SK-N-SH (cell line): ENCODE measurements around the gene POU3F1.

Source experiments
- CHD2 ChIP-seq: fragments of 150-350 bp; IDR thresholded peaks from 2 replicates; pipeline ENCODE4 v1.6.1; 2018; ENCODE audit warnings: low read length; ENCODE audit not compliant: partially characterized antibody
- ELF1 ChIP-seq: IDR thresholded peaks from 2 replicates; pipeline ENCODE4 v1.4.0; 2012
- EP300 ChIP-seq, 2 experiments: IDR thresholded peaks; 2 replicates each; pipeline versions ENCODE4 v1.4.0 to v1.6.1; 2012; ENCODE audit warnings: borderline replicate concordance in 1 of 2, low read depth in 1 of 2, low read length in 1 of 2
- FOSL2 ChIP-seq: IDR thresholded peaks from 2 replicates; pipeline ENCODE4 v1.4.0; 2012; ENCODE audit warnings: low read depth, mild to moderate bottlenecking, moderate library complexity, borderline replicate concordance
- FOXM1 ChIP-seq: IDR thresholded peaks from 2 replicates; pipeline ENCODE4 v1.4.0; 2012; ENCODE audit warnings: low read depth, mild to moderate bottlenecking
- GABPA ChIP-seq: IDR thresholded peaks from 2 replicates; pipeline ENCODE4 v1.4.0; 2012; ENCODE audit warnings: low read depth, mild to moderate bottlenecking
- JUND ChIP-seq: IDR thresholded peaks from 2 replicates; pipeline ENCODE4 v1.4.0; 2012
- NFIC ChIP-seq: IDR thresholded peaks from 2 replicates; pipeline ENCODE4 v1.4.0; 2012; ENCODE audit warnings: borderline replicate concordance
- RAD21 ChIP-seq: IDR thresholded peaks from 2 replicates; pipeline ENCODE4 v1.6.1; 2012; ENCODE audit warnings: mild to moderate bottlenecking, low read length
- SMC3 ChIP-seq: IDR thresholded peaks from 2 replicates; pipeline ENCODE4 v1.6.1; 2012; ENCODE audit warnings: low read depth, low read length, improper control_type of control experiment
- TEAD4 ChIP-seq: IDR thresholded peaks from 2 replicates; pipeline ENCODE4 v1.4.0; 2012; ENCODE audit warnings: mild to moderate bottlenecking, borderline replicate concordance; ENCODE audit not compliant: insufficient read depth
- TF ChIP-seq, protein P1 (sequence below): fragments of 200-600 bp; sonication (generic); IDR thresholded peaks from 2 replicates; pipeline ENCODE4 v1.6.1; 2017; ENCODE audit warnings: antibody characterized with exemption, mild to moderate bottlenecking, moderate library complexity
- TF ChIP-seq, protein P2 (sequence below): IDR thresholded peaks from 2 replicates; pipeline ENCODE4 v1.4.0; 2012; ENCODE audit warnings: low read depth, borderline replicate concordance
- TF ChIP-seq, protein P3 (sequence below): IDR thresholded peaks from 2 replicates; pipeline ENCODE4 v1.4.0; 2012; ENCODE audit warnings: low read depth

DNA sequence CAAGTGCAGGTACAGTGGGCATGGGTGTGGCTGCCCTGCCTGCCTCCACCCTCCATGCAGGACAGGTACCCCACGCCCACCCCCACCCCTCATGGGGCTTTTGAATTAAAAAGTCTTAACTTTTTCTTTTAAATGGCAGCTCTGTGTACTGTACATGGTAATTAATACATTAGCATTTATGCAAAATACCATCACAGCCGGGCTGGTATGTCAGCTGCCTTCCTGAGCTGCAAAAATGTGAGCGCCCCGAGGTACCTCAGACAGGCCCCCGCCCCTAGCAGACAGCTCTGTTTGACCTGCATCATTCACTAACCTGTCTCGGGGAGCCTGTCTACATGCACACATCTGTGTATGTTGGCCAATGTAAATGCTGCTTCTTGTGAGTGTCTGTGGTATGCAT is 42.2 kb upstream of the POU3F1 start:
- TF ChIP-seq, protein P1, sequence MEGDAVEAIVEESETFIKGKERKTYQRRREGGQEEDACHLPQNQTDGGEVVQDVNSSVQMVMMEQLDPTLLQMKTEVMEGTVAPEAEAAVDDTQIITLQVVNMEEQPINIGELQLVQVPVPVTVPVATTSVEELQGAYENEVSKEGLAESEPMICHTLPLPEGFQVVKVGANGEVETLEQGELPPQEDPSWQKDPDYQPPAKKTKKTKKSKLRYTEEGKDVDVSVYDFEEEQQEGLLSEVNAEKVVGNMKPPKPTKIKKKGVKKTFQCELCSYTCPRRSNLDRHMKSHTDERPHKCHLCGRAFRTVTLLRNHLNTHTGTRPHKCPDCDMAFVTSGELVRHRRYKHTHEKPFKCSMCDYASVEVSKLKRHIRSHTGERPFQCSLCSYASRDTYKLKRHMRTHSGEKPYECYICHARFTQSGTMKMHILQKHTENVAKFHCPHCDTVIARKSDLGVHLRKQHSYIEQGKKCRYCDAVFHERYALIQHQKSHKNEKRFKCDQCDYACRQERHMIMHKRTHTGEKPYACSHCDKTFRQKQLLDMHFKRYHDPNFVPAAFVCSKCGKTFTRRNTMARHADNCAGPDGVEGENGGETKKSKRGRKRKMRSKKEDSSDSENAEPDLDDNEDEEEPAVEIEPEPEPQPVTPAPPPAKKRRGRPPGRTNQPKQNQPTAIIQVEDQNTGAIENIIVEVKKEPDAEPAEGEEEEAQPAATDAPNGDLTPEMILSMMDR = no peak
- TF ChIP-seq TEAD4 (no peak), FOXM1 (no peak), CHD2 (no peak), EP300 (IDR thresholded peaks at IDR 0.05; ENCODE audit: borderline replicate concordance in 1 of 2, low read depth in 1 of 2, low read length in 1 of 2) (no peak), SMC3 (no peak), FOSL2 (no peak), NFIC (no peak), JUND (no peak), RAD21 (no peak), ELF1 (no peak), GABPA (no peak)
- TF ChIP-seq, protein P2, sequence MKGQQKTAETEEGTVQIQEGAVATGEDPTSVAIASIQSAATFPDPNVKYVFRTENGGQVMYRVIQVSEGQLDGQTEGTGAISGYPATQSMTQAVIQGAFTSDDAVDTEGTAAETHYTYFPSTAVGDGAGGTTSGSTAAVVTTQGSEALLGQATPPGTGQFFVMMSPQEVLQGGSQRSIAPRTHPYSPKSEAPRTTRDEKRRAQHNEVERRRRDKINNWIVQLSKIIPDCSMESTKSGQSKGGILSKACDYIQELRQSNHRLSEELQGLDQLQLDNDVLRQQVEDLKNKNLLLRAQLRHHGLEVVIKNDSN = no peak
- TF ChIP-seq, protein P3, sequence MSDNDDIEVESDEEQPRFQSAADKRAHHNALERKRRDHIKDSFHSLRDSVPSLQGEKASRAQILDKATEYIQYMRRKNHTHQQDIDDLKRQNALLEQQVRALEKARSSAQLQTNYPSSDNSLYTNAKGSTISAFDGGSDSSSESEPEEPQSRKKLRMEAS = no peak
